ENCODE measurements around the gene OSBPL1A.
A peak's percentile ranks its signal among the peaks of the same experiment; 100 is the strongest.
"Not testable (repeated sequence)": the region's sequence is repeated elsewhere in the genome, so short reads cannot be mapped to it uniquely, and the experiment has no call there.

The OSBPL1A gene

DNA sequence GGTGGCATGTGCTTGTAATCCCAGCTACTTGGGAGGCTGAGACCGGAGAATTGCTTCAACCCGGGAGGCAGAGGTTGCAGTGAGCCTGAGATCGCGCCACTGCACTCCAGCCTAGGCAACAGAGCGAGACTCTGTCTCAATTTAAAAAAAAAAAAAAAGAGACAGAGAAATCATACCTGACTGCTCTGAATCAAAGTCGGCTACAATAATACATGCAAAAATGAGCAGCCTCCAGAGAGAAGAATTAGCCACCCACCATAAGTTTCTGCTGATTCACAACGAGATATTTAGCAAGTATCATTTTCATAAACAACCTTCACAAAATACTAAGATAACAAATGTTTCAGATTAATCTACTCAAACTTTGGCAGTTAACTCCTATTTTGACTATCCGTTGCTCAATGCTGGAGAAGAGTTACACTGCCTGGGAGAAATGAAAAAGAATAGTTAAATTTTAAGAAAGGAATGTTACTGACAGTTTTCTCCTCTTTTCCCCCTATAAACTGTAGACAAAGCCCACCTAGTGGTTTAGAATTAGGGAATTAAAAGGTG lies 1.5 kb downstream of the OSBPL1A start:
- no peak for DNase-seq

- no peak for DNase-seq
These were observed 2.4 kb downstream of the OSBPL1A start for GRCh38 chr18:24395049-24395795.

DNA sequence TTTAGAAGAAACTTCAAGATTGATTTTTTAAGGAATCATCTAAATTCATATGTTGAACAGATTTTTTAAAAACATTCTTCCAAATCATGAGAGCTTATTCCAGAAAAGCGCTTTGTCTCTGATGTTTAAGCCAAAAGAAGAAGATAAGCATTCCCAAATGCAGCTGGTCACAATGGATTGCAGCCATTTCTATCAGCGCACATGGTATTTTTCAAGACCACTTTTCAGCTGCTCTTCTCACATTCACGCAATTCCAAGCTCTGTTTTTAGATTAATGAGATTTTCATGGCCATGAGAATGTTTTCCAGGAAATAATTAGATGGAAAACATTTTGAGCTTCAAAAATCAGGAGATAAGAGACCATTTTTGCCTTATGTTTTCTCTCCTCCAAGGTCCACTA lies 8.7 kb downstream of the OSBPL1A start:
- no peak for DNase-seq

- DNase-seq, result no peak
These were observed 10.9 kb downstream of the OSBPL1A start for GRCh38 chr18:24386681-24387080.

DNA sequence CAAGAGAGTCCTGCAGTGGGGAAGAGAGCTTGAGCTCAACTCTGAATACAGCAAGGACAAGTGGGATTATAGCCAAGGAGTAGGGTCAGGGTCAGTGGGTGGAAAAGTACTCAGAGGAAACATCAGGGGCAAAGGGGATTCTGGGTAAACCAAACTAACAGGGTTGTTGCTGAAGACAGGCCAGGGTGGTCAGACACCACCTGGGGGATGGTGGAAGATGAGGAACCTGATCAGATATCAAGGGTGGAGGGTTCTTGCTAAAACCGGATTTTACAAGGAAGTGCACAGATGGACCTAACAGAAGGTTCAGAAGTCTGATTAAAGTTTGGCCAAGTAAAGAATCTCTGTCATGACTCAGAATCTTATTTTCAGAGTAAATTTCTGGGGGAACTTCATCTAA lies 16.5 kb downstream of the OSBPL1A start:
- DNase-seq, result no peak

DNA sequence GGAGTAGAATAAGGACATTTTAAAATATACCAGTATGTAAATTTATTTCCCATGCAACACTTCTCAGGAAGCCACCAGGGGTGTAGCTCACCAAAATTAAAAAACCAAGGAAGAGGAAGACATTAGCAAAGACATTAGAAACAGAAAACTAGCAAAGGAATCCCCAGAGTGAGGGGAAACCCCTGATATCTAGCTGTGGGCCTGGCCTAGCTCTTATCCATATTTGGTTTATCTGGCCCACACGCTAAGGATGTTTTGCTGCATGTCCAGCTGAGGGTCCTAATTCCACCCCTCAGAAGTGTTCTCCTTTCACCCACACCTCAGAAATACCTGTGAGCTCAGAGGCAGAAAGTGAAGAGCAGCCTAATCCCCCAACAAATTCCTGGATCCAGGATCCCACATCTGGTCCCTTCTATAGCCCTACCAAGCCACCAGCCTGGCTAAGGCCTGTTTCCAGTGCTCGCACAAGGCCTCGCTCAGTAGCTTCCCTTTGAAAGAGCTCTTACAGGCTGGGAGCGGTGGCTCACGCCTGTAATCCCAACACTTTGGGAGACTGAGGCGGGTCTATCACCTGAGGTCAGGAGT lies 17.4 kb downstream of the OSBPL1A start:
- DNase-seq, result no peak

- DNase-seq, result no peak
These were observed 19.0 kb downstream of the OSBPL1A start for GRCh38 chr18:24378598-24378997.

DNA sequence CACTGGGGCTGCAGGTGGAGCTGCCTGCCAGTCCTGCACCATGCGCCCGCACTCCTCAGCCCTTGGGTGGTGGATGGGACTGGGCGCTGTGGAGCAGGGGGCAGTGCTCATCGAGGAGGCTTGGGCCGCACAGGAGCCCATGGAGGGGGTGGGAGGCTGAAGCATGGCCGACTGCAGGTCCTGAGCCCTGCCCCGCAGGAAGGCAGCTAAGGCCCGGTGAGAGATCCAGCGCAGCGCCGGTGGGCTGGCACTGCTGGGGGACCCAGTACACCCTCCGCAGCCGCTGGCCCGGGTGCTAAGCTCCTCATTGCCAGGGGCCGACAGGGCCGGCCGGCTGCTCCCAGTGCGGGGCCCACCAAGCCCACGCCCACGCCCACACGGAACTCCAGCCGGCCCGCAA lies 21.1 kb downstream of the OSBPL1A start:
- not testable (repeated sequence) for DNase-seq

GRCh38 chr18:24373328-24373727 lies 24.3 kb downstream of the OSBPL1A start:
- no peak for DNase-seq

GRCh38 chr18:24372279-24372872 lies 25.2 kb downstream of the OSBPL1A start:
- DNase-seq, result no peak

GRCh38 chr18:24370120-24370519 lies 27.5 kb downstream of the OSBPL1A start:
- DNase-seq, result peak; percentile 17

- peak; percentile 46 for DNase-seq
These were observed 28.2 kb downstream of the OSBPL1A start for GRCh38 chr18:24369426-24369825.

DNA sequence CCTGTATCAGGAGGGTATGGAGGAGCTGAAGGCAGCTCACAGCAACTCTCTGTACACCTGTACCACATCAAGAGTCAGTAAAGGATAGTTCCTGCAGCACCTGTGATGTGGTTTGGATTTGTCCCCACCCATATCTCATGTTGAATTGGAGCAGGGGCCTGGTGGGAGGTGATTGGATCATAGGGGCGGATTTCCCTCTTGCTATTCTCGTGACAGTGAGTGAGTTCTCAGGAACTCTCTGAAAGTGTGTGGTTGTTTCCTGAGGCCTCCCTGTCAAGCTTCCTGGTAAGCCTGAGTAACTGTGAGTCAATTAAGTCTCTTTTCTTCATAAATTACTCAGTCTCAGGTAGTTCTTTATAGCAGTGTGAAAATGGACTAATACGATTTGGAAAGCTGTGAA lies 28.9 kb downstream of the OSBPL1A start:
- DNase-seq, result peak; percentile 60

- no peak for DNase-seq
These were observed 31.3 kb downstream of the OSBPL1A start for GRCh38 chr18:24366328-24366727.

- DNase-seq, result peak; percentile 5
These were observed 33.4 kb downstream of the OSBPL1A start for GRCh38 chr18:24364177-24364576.

GRCh38 chr18:24362757-24363156 lies 34.9 kb downstream of the OSBPL1A start:
- peak; percentile 4 for DNase-seq

- peak; percentile 60 for DNase-seq
These were observed 37.7 kb downstream of the OSBPL1A start for GRCh38 chr18:24359787-24360530.

DNA sequence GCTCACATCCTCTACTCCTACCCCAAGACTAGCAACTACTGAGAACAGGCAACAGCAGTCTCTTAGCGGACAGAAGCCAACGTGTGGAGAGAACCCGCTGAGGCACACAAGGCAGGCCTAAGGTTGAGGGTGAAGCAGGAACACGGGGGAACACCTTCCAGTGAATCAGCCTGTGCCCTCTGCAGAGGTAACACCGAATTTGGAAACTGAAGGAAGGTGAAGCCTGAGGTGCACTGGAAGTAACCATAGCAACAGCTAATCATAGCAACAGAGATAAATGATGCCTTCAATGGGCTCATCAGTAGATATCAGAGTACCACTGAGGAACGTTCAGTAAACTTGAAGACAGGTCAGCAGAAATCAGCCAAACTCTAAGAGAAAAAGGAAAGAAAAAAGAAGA lies 43.3 kb downstream of the OSBPL1A start:
- no peak for DNase-seq

DNA sequence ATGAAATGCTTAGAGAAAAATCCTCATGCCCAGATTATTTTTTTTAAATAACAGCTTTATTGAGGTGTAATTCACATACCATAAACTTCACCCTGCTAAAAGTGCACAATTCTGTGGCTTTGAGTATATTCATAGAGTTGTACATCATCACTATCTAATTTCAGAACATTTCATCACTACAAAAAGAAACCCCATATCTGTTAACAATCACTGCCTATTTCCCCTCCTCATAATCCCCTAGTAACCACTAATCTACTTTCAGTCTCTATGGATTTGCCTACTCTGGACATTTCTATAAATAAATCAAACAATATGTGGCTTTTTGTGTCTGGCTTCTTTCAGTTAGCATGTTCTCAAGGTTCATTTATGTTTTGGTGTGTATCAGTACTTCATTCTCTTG lies 51.4 kb downstream of the OSBPL1A start:
- no peak for DNase-seq

DNA sequence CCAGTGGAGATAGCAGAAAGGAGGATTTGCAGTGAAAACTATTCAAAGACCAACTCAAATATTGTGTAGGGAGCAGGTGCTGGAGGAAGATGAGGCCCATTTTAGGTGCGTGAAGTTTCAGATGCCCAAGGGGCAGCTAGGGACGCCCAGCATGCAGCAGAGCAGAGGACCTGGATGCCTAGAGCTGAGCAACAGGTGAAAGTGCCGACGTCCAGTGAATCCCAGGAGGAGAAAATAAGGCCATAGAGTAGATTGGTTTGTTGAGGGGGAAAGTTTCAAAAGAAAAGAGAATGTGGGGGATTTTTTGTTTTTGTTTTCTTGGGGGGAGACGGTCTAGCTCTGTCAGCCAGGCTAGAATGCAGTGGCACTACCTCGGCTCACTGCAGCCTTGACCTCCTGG lies 53.1 kb downstream of the OSBPL1A start:
- no peak for DNase-seq

GRCh38 chr18:24342347-24342746 lies 55.3 kb downstream of the OSBPL1A start:
- no peak for DNase-seq

DNA sequence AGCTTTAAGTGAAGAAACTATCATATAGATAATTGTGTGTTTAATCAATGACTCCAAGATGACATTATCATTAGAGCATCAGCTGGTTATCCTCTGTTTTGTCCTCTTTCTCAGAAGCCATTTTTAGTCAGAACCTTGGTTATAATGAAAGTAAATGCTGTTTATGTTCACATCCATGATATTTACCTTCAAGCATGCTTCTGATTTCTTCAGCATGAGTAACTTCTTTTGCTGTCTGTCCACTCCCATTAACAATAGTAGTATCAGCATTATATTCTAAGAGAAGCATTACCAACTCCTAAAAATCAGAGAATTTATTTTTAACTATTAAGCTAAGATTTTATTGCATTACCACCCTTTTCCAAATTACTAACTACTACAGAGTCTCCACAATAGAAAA lies 56.3 kb downstream of the OSBPL1A start:
- DNase-seq, result no peak

GRCh38 chr18:24333084-24333483 lies 64.5 kb downstream of the OSBPL1A start:
- no peak for DNase-seq
